HUES48 (cell line): Measurements from ENCODE around the gene PHGDH.
"Not testable (repeated sequence)": the region's sequence is repeated elsewhere in the genome, so short reads cannot be mapped to it uniquely, and the experiment has no call there.

ENCODE experiments used
- H3K27ac ChIP-seq: one replicate; pipeline ENCODE4 v1.7.0; 2013; ENCODE audit warnings: low read depth, low read length, inconsistent platforms
- H3K27me3 ChIP-seq: 2 replicates; pipeline ENCODE4 v1.6.1; 2013; ENCODE audit warnings: mild to moderate bottlenecking, low read length; ENCODE audit not compliant: control insufficient read depth, insufficient read depth
- H3K36me3 ChIP-seq: 2 replicates; pipeline ENCODE4 v1.6.1; 2013; ENCODE audit warnings: low read length; ENCODE audit not compliant: control insufficient read depth, insufficient read depth
- H3K4me1 ChIP-seq: 2 replicates; pipeline ENCODE4 v1.6.1; 2013; ENCODE audit warnings: mild to moderate bottlenecking, low read length; ENCODE audit not compliant: control insufficient read depth, insufficient read depth
- H3K4me3 ChIP-seq: 2 replicates; pipeline ENCODE4 v1.5.1; 2013; ENCODE audit warnings: mild to moderate bottlenecking, low read depth, low read length
- H3K9ac ChIP-seq: 2 replicates; pipeline ENCODE4 v1.6.1; 2013; ENCODE audit warnings: mild to moderate bottlenecking, low read depth, low read length, moderate library complexity
- H3K9me3 ChIP-seq: 2 replicates; pipeline ENCODE4 v1.6.1; 2013; ENCODE audit warnings: low read length; ENCODE audit not compliant: control insufficient read depth, insufficient read depth

Gene PHGDH

DNA sequence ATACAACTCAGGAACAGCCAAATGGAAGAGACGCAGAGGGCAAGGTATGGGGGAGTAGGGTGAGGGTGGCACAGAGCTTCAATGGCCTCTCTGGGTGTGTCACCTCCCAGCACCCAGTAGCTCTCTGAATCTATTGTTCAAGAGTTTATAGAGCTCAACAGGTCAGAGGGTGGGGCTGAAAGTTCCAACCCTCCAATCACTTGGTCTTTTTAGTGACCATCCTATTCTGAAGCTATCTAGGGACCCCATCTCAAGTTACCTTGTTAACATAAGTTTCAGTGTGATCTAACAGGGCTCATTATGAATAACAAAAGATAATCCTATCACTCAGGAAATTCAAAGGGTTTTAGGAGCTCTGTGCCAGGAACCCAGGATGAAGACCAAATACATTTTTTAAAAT, 32.5 kb upstream of the PHGDH start:
- no peaks in the 10 kb centered on the region for H3K27me3 ChIP-seq
- peaks cover 12% of the 10 kb centered on the region for H3K4me1 ChIP-seq
- H3K9me3 ChIP-seq: no peaks in the 10 kb centered on the region
- H3K9ac ChIP-seq: no peak overlapping the region
- no peaks in the 10 kb centered on the region for H3K36me3 ChIP-seq
- no peak overlapping the region for H3K4me3 ChIP-seq
- H3K27ac ChIP-seq: no peak overlapping the region

DNA sequence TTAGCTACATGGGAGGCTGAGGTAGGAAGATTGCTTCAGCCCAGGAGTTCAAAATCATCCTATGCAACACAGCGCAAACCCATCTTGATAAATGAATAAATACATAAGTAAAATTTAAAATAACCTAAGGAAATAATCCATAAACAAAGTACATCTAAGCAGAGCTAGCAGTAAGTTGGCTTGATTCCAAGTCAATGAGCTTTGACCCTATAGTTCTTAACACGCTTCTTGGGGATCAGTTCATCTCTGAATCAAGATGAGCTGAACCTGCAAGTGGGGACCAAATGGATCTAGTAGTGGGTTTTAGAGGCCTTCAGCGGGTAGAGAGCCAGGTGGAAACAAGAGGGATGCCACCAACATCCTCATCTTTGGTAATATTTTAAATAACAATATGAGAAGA, 31.5 kb upstream of the PHGDH start:
- no peak overlapping the region for H3K4me3 ChIP-seq
- H3K36me3 ChIP-seq: no peaks in the 10 kb centered on the region
- peaks cover 8% of the 10 kb centered on the region for H3K4me1 ChIP-seq
- no peak overlapping the region for H3K27ac ChIP-seq
- H3K27me3 ChIP-seq: no peaks in the 10 kb centered on the region
- no peak overlapping the region for H3K9ac ChIP-seq
- H3K9me3 ChIP-seq: no peaks in the 10 kb centered on the region

DNA sequence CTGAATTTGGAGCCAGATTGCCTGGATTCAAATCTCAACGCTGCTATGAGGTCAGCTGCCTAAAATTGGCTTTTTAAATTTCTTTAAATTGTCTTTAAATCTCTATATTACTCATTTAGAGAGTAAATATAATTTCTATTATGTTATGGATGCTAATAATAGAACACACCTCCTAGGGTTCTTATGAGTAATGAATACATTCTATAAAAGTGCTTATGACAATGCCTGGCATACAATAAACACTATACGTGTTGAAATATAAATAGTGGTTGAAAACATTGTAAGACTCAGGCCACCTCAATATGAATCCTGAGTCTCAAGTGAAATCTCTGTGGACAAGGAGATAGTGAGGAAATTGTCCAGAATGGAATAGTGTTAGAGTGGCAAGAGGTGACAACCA, 31.0 kb upstream of the PHGDH start:
- Histone ChIP-seq H3K27me3 (no peaks in the 10 kb centered on the region), H3K36me3 (no peaks in the 10 kb centered on the region), H3K9ac (no peak overlapping the region), H3K4me3 (no peak overlapping the region), H3K9me3 (no peaks in the 10 kb centered on the region), H3K27ac (no peak overlapping the region), H3K4me1 (peaks cover 10% of the 10 kb centered on the region)

DNA sequence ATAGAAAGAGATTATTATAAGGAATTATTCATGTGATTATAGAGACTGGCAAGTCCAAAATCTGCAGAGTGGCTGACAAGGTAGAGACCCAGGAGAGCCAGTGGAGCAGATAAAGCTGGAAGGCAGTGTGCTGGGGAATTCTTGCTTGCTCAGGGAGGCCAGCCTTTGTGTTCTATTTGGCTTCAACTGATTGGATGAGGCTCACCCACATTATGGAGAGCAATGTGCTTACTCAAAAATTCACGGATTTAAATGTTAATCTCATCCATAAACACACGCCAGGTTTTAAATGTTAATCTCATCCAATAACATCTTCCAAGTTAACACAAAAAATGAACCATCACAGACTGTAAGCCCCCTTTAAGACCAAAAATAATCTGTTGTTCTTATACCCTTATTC, 30.2 kb upstream of the PHGDH start:
- Histone ChIP-seq H3K9ac (no peak overlapping the region), H3K4me1 (peaks cover 15% of the 10 kb centered on the region), H3K27me3 (no peaks in the 10 kb centered on the region), H3K4me3 (no peak overlapping the region), H3K9me3 (no peaks in the 10 kb centered on the region), H3K27ac (no peak overlapping the region), H3K36me3 (no peaks in the 10 kb centered on the region)

DNA sequence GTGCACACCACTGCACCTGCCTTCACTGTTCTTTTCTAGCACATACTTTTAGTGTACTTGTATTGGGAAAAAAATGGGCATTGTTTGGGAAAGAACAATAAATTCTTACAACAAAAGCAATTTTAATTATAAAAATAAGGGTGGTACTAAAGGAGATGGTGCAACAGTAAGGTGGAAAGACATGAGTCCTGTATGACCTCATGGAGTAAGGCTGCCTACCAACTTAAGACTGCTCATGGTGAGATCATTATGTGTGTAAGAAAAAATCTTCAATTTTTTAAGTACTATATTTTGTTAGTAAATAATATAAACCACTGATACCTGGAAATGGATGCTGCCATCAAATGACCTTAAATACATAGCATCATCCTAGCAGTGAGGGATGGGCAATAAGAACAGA, 29.6 kb upstream of the PHGDH start:
- Histone ChIP-seq H3K9ac (no peak overlapping the region), H3K9me3 (no peaks in the 10 kb centered on the region), H3K4me3 (no peak overlapping the region), H3K4me1 (peaks cover 21% of the 10 kb centered on the region), H3K36me3 (no peaks in the 10 kb centered on the region), H3K27me3 (no peaks in the 10 kb centered on the region), H3K27ac (no peak overlapping the region)

DNA sequence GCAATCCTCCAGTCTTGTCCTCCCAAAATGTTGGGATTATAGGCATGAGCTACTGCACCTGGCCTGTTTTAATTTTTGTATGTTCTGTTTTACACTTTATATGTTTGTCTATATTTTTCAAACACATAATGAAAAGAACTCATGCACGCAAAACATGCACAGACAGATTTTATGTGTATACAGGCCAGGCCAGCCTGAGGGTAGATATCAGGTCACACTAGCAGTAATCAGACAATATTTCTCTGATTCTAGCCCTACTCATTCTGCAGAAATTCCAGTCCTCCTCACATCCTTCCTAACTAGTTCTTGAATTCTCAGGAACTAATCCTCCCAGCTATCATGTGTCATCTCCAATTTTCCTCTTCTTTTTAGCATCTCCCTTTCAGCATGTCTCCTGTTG, 27.8 kb upstream of the PHGDH start:
- Histone ChIP-seq H3K36me3 (no peaks in the 10 kb centered on the region), H3K9me3 (no peaks in the 10 kb centered on the region), H3K27me3 (no peaks in the 10 kb centered on the region), H3K27ac (no peak overlapping the region), H3K4me1 (peaks cover 38% of the 10 kb centered on the region), H3K9ac (no peak overlapping the region), H3K4me3 (no peak overlapping the region)

DNA sequence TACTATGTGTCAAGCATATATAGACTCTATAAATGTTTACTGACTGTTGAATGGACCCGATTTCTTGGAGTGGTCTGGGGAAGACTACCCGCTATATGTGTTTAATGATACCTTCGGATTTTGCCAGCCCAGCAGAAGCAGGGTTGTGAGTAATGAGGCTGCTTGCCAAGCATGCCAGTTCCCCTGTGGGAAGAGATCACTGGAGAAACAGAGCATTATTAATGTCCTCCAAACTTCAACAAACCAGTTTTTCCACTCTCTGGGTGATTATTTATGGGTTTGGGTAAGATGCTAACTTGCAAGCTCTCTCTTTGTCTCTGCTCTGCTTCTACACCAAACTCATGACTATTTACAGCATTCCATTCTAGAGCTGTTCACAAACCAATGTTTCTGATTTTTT, 25.1 kb upstream of the PHGDH start:
- H3K9ac ChIP-seq: no peak overlapping the region; the same call in 1 of the 2 replicates
- H3K4me3 ChIP-seq: peak overlapping the region; percentile 33; the same call in 1 of the 2 replicates
- peaks cover 49% of the 10 kb centered on the region for H3K4me1 ChIP-seq
- no peak overlapping the region for H3K27ac ChIP-seq
- no peaks in the 10 kb centered on the region for H3K36me3 ChIP-seq
- H3K27me3 ChIP-seq: no peaks in the 10 kb centered on the region
- no peaks in the 10 kb centered on the region for H3K9me3 ChIP-seq

DNA sequence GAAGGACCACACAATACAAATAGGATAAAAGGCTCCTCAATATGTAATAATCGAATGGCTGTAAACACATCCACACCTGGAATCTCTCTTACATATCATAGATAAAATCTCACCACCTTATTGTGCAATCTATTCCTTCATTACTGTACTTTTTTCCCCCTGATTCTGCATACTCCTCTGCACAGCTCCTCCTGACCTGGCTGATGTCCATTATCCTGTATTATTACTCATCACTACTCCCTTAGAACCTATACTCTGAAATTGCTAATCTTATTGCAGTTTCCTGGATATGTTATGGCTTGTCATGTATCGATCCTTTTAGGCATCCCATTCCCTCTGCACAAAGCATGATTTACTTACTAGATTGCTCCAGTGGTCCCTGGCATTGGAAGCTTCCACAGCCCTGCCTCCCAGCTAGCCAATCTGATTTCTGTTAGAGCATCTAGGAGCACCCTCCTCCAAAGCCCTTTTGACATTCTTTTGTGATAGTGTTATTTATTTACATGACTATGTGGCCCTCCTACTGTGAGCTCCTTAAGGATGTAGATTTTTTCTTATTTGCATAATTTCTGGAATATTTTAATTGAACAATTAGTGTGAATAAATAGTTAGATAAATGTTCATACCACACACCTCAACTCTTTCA, 24.2 kb upstream of the PHGDH start:
- Histone ChIP-seq H3K36me3 (no peaks in the 10 kb centered on the region), H3K9me3 (no peaks in the 10 kb centered on the region), H3K4me1 (peaks cover 49% of the 10 kb centered on the region), H3K27ac (peak overlapping the region; percentile 0), H3K9ac (no peak overlapping the region), H3K4me3 (peak overlapping the region; percentile 33), H3K27me3 (no peaks in the 10 kb centered on the region)

DNA sequence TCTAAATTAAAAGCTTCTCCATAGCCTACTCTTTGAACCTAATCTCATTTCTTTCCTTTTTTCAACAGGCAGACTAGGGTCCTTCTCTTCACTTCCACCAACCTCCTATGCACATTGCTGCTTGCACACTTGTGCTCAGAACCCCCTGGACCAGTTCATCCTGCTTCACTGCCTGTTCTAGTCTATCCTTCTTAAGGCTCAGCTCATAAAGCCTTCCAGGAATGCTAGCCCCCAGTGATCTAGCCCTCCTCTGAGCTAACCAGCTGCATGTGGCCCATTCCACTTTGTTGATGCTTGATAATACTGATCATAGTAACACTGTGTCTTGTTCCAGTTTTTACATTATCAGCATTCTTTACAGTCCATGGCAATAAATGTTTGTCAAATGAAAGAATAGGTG, 22.9 kb upstream of the PHGDH start:
- H3K27ac ChIP-seq: peak overlapping the region; percentile 23
- no peak overlapping the region for H3K9ac ChIP-seq
- no peak overlapping the region for H3K4me3 ChIP-seq
- H3K36me3 ChIP-seq: no peaks in the 10 kb centered on the region
- peaks cover 49% of the 10 kb centered on the region for H3K4me1 ChIP-seq
- no peaks in the 10 kb centered on the region for H3K27me3 ChIP-seq
- no peaks in the 10 kb centered on the region for H3K9me3 ChIP-seq

DNA sequence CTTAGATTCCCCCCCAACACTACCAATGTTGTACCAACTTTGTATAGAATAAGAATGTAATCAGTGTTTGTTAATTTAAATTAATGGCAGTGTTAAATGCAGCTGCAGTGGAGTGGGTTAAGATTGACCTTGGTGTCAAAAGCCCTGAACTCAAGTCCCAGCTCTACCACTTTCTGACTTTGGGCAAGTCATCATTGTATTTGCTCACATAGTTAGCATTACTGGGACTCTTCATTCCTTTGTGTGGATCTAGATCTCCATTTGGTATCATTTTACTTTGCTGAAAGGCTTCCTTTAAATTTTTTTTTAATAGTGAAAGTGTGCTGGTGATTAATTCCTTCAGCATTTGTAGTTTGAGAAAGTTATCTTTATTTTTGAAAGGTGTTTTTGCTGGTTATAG, 22.2 kb upstream of the PHGDH start:
- no peaks in the 10 kb centered on the region for H3K9me3 ChIP-seq
- H3K4me1 ChIP-seq: peaks cover 49% of the 10 kb centered on the region
- H3K27ac ChIP-seq: no peak overlapping the region
- no peaks in the 10 kb centered on the region for H3K36me3 ChIP-seq
- no peak overlapping the region for H3K9ac ChIP-seq
- no peaks in the 10 kb centered on the region for H3K27me3 ChIP-seq
- no peak overlapping the region for H3K4me3 ChIP-seq

DNA sequence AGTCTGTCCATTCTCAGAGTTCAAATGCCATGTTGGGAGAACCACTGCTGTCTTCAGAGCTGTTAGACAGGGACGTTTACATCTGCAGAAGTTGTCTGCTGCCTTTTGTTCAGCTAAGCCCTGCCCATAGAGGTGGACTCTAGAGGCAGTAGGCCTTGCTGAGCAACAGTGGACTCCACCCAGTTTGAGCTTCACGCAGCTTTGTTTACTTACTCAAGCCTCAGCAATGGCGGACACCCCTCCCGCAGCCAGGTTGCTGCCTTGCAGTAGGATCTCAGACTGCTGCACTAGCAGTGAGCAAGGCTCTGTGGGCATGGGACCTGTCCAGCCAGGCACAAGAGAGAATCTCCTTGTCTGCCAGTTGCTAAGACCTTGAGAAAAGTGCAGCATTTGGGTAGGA, 14.9 kb upstream of the PHGDH start:
- not testable (repeated sequence) for H3K4me1 ChIP-seq, H3K4me3 ChIP-seq, H3K36me3 ChIP-seq, H3K27me3 ChIP-seq, H3K9me3 ChIP-seq, H3K9ac ChIP-seq, H3K27ac ChIP-seq

DNA sequence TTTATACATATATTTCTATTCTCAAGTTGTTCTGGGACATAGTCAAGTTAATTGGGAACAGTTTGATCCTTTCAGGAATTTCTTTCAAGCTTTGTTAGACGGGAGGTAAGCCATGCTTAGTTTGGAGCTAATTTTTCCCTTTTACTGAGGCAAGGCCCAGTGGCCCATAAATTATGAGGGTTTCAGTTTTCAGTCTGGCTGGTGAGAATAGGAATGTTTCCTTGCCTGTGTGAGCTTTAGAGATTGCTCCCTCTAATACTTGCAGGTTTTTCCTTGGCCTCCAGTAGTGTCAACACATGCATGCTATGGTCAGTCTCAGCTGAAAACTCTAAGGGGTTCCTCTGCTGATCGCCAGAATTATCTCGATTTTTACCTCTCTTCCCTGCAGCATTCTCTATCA, 14.1 kb upstream of the PHGDH start:
- Histone ChIP-seq H3K4me1 (no peaks in the 10 kb centered on the region), H3K36me3 (no peaks in the 10 kb centered on the region)

More for the DNA sequence above, 14.1 kb upstream of the PHGDH start:
- no peak overlapping the region for H3K9ac ChIP-seq
- no peak overlapping the region for H3K27ac ChIP-seq
- no peak overlapping the region for H3K4me3 ChIP-seq
- H3K27me3 ChIP-seq: no peaks in the 10 kb centered on the region
- peaks cover 8% of the 10 kb centered on the region for H3K9me3 ChIP-seq
